Measurements from ENCODE around the gene ZNF101.

- TF ChIP-seq CTCF (conservative IDR thresholded peaks at IDR 0.05; ENCODE audit: low read depth, low read length), result no peak
- no peak for TF ChIP-seq ELK1 (IDR thresholded peaks at IDR 0.05; ENCODE audit: borderline replicate concordance, low read depth, low read length)
- no peak for TF ChIP-seq RAD21 (IDR thresholded peaks at IDR 0.05; ENCODE audit: low read length)
- no peak for TF ChIP-seq FOS (IDR thresholded peaks at IDR 0.05; ENCODE audit: low read depth, low read length)
- TF ChIP-seq MAFK (IDR thresholded peaks at IDR 0.05; ENCODE audit: low read depth, low read length), result no peak
- no peak for TF ChIP-seq CEBPB (IDR thresholded peaks at IDR 0.05; ENCODE audit: low read depth, low read length)
Measured at GRCh38 chr19:19657397-19657783, 11.2 kb upstream of the ZNF101 start.
